H1 (cell line): ENCODE measurements around the gene VIPR1. TPM values are rescaled to one million over a fixed set of nuclear protein-coding genes. Genes with fewer than 3 reads are reported as not detected.

ENCODE experiments used
- CTCF ChIA-PET: fragments of 300-600 bp; sonication (Branson Sonifier 250); formaldehyde crosslinking; loops from one replicate; lab custom pipeline; 2021; ENCODE audit not compliant: partially characterized antibody; lab: Charles Lee
- POLR2A ChIA-PET: fragments of 300-600 bp; sonication (Branson Sonifier 250); formaldehyde crosslinking; loops from one replicate; lab custom pipeline; 2021; ENCODE audit warnings: inconsistent platforms; ENCODE audit not compliant: partially characterized antibody; lab: Charles Lee
- DNase-seq, 2 experiments: peaks; one replicate each; pipeline versions ENCODE4 v3.0.0 to v3.0.0-alpha.2; 2010 to 2022; ENCODE audit warnings: low spot score in 2 of 2, low read depth in 1 of 2, mixed read lengths in 1 of 2
- FAIRE-seq: peaks from 2 replicates; lab custom pipeline; 2011; peaks lifted over from hg19 to GRCh38; lab: Jason Lieb, UNC
- H2AFZ ChIP-seq: 2 replicates; pipeline ENCODE4 v1.8.1; 2012; ENCODE audit warnings: low read length, inconsistent platforms
- H2AK5ac ChIP-seq: 2 replicates; pipeline ENCODE4 v1.6.1; 2013; ENCODE audit warnings: low read depth, low read length
- H2BK120ac ChIP-seq: replicated peaks from 2 replicates; pipeline ENCODE3; 2013; ENCODE audit warnings: low read depth, low read length, inconsistent platforms
- H2BK12ac ChIP-seq: 2 replicates; pipeline ENCODE4 v1.6.1; 2013; ENCODE audit warnings: low read depth, low read length
- H2BK15ac ChIP-seq: 2 replicates; pipeline ENCODE4 v1.6.1; 2013; ENCODE audit warnings: low read length
- H2BK20ac ChIP-seq: 2 replicates; pipeline ENCODE4 v1.6.1; 2013; ENCODE audit warnings: low read length
- H2BK5ac ChIP-seq: 2 replicates; pipeline ENCODE4 v1.6.1; 2013; ENCODE audit warnings: low read depth, low read length
- H3K14ac ChIP-seq: 2 replicates; pipeline ENCODE4 v1.6.1; 2013; ENCODE audit warnings: inconsistent platforms; ENCODE audit not compliant: insufficient read length
- H3K18ac ChIP-seq: 2 replicates; pipeline ENCODE4 v1.6.1; 2013; ENCODE audit warnings: low read length; ENCODE audit errors: extremely low read depth
- H3K23ac ChIP-seq: 2 replicates; pipeline ENCODE4 v1.6.1; 2013; ENCODE audit warnings: inconsistent platforms; ENCODE audit not compliant: insufficient read length
- H3K23me2 ChIP-seq: 2 replicates; pipeline ENCODE4 v1.6.1; 2013; ENCODE audit warnings: low read depth, low read length
- H3K27ac ChIP-seq: 2 replicates; pipeline ENCODE4 v1.6.1; 2011; ENCODE audit warnings: low read depth, low read length, inconsistent platforms
- H3K27me3 ChIP-seq, 4 experiments: replicated peaks in 1 of 4; 1 replicate in 1 of 4; 2 replicates in 3 of 4; pipeline versions ENCODE4 v1.6.1 to v1.8.1; 2011 to 2013; ENCODE audit warnings: low read length in 3 of 4, mild to moderate bottlenecking in 3 of 4, inconsistent platforms in 2 of 4, mixed read lengths in 2 of 4, moderate library complexity in 1 of 4; ENCODE audit not compliant: control insufficient read depth in 3 of 4, insufficient read depth in 3 of 4; ENCODE audit errors: extremely low read depth in 1 of 4
- H3K36me3 ChIP-seq, 4 experiments: 2 replicates each; pipeline versions ENCODE4 v1.6.1 to v1.8.1; 2011 to 2013; ENCODE audit warnings: mild to moderate bottlenecking in 4 of 4, low read length in 3 of 4, moderate library complexity in 2 of 4, control low read depth in 1 of 4, inconsistent platforms in 1 of 4; ENCODE audit not compliant: insufficient read depth in 4 of 4, control insufficient read depth in 2 of 4
- H3K4ac ChIP-seq: replicated peaks from 2 replicates; pipeline ENCODE3; 2013; ENCODE audit warnings: low read length, low read depth, mixed read lengths, inconsistent platforms; ENCODE audit not compliant: insufficient read length
- H3K4me1 ChIP-seq, 4 experiments: replicated peaks in 1 of 4; 1 replicate in 1 of 4; 2 replicates in 3 of 4; pipeline versions ENCODE4 v1.6.1 to v1.8.1; 2011 to 2013; ENCODE audit warnings: low read length in 3 of 4, inconsistent platforms in 2 of 4, mixed read lengths in 1 of 4; ENCODE audit not compliant: insufficient read depth in 4 of 4, control insufficient read depth in 3 of 4
- H3K4me2 ChIP-seq, 2 experiments: 2 replicates each; pipeline versions ENCODE4 v1.6.1 to v1.8.1; 2011 to 2013; ENCODE audit warnings: low read depth in 2 of 2, low read length in 2 of 2, control low read depth in 1 of 2, inconsistent platforms in 1 of 2, mild to moderate bottlenecking in 1 of 2; ENCODE audit not compliant: insufficient read depth in 1 of 2
- H3K4me3 ChIP-seq, 4 experiments: fragments of 200-600, 300-600 bp in 1 of 4; sonication (generic), shearing (Covaris generic), sonication (Bioruptor Twin) in 1 of 4; 2 replicates each; pipeline versions ENCODE4 v1.5.1 to v1.8.1; 2011 to 2016; ENCODE audit warnings: low read length in 4 of 4, low read depth in 3 of 4, control low read depth in 2 of 4, inconsistent platforms in 2 of 4, mild to moderate bottlenecking in 2 of 4, mixed read lengths in 1 of 4, moderate library complexity in 1 of 4; ENCODE audit not compliant: insufficient read depth in 2 of 4; ENCODE audit errors: extremely low read depth in 1 of 4
- H3K56ac ChIP-seq: replicated peaks from 2 replicates; pipeline ENCODE3; 2013; ENCODE audit warnings: low read depth, mild to moderate bottlenecking, mixed read lengths, low read length, inconsistent platforms; ENCODE audit not compliant: insufficient read length
- H3K79me1 ChIP-seq: 2 replicates; pipeline ENCODE4 v1.6.1; 2013; ENCODE audit warnings: low read depth, low read length, control low read depth
- H3K79me2 ChIP-seq, 2 experiments: 2 replicates each; pipeline versions ENCODE4 v1.6.1 to v1.8.1; 2012 to 2013; ENCODE audit warnings: low read length in 2 of 2, mild to moderate bottlenecking in 2 of 2, inconsistent platforms in 1 of 2; ENCODE audit not compliant: insufficient read depth in 2 of 2, control insufficient read depth in 1 of 2
- H3K9ac ChIP-seq, 4 experiments: replicated peaks in 1 of 4; 1 replicate in 1 of 4; 2 replicates in 3 of 4; pipeline versions ENCODE4 v1.6.1 to v1.8.1; 2011 to 2013; ENCODE audit warnings: low read depth in 3 of 4, low read length in 3 of 4, control low read depth in 2 of 4, mild to moderate bottlenecking in 2 of 4, moderate library complexity in 2 of 4, inconsistent platforms in 1 of 4; ENCODE audit errors: extremely low read depth in 1 of 4
- H3K9me3 ChIP-seq, 2 experiments: 2 replicates each; pipeline versions ENCODE4 v1.6.1 to v1.8.1; 2012 to 2013; ENCODE audit warnings: mild to moderate bottlenecking in 2 of 2, moderate library complexity in 2 of 2, control low read depth in 1 of 2, inconsistent platforms in 1 of 2, low read depth in 1 of 2, low read length in 1 of 2, mixed read lengths in 1 of 2; ENCODE audit not compliant: insufficient read depth in 2 of 2
- H4K20me1 ChIP-seq, 2 experiments: replicated peaks in 1 of 2; 2 replicates each; pipeline versions ENCODE3 to v1.8.1; 2011 to 2013; ENCODE audit warnings: inconsistent platforms in 2 of 2, low read length in 2 of 2, mild to moderate bottlenecking in 1 of 2; ENCODE audit not compliant: insufficient read depth in 2 of 2, control insufficient read depth in 1 of 2
- H4K5ac ChIP-seq: 2 replicates; pipeline ENCODE4 v1.6.1; 2013; ENCODE audit warnings: low read length, low read depth, mixed read lengths, inconsistent platforms; ENCODE audit not compliant: insufficient read length
- H4K8ac ChIP-seq: 2 replicates; pipeline ENCODE4 v1.8.0; 2013; ENCODE audit warnings: mild to moderate bottlenecking, moderate library complexity, low read length, inconsistent platforms; ENCODE audit not compliant: insufficient read depth; ENCODE audit errors: extremely low read depth
- H4K91ac ChIP-seq: replicated peaks from 2 replicates; pipeline ENCODE3; 2013; ENCODE audit warnings: low read length, mixed read lengths, inconsistent platforms; ENCODE audit not compliant: insufficient read length
- CBX8 ChIP-seq: fragments of 300-800, 300-1000 bp; sonication (generic); IDR thresholded peaks from 2 replicates; pipeline ENCODE4 v1.7.1; 2016; ENCODE audit warnings: low read depth, low read length, borderline replicate concordance
- CHD1 ChIP-seq: IDR thresholded peaks from 2 replicates; pipeline ENCODE4 v1.6.1; 2012; ENCODE audit warnings: low read depth, low read length, improper control_type of control experiment
- EP300 ChIP-seq, 2 experiments: IDR thresholded peaks; 1 replicate in 1 of 2; 2 replicates in 1 of 2; pipeline ENCODE4 v1.6.1; 2011 to 2012; ENCODE audit warnings: low read depth in 2 of 2, low read length in 2 of 2, mild to moderate bottlenecking in 2 of 2, borderline replicate concordance in 1 of 2, inconsistent platforms in 1 of 2, moderate library complexity in 1 of 2
- FOSL1 ChIP-seq: IDR thresholded peaks from 2 replicates; pipeline ENCODE4 v1.6.1; 2011; ENCODE audit warnings: mild to moderate bottlenecking, low read depth, low read length, moderate library complexity; ENCODE audit not compliant: insufficient read depth
- GABPA ChIP-seq: IDR thresholded peaks from 2 replicates; pipeline ENCODE4 v1.6.1; 2011; ENCODE audit warnings: mild to moderate bottlenecking, low read length, moderate library complexity, borderline replicate concordance; ENCODE audit not compliant: insufficient read depth
- NANOG ChIP-seq: IDR thresholded peaks from 2 replicates; pipeline ENCODE4 v1.6.1; 2011; ENCODE audit warnings: low read length, low read depth, mild to moderate bottlenecking, inconsistent platforms; ENCODE audit not compliant: insufficient read depth, poor library complexity, severe bottlenecking
- RBBP5 ChIP-seq: IDR thresholded peaks from 2 replicates; pipeline ENCODE4 v1.7.1; 2012; ENCODE audit warnings: low read depth, mild to moderate bottlenecking, inconsistent platforms, low read length, moderate library complexity, borderline replicate concordance
- RFX5 ChIP-seq: IDR thresholded peaks from 2 replicates; pipeline ENCODE4 v1.6.1; 2011; ENCODE audit warnings: low read depth, low read length, improper control_type of control experiment, borderline replicate concordance
- RXRA ChIP-seq: IDR thresholded peaks from 2 replicates; pipeline ENCODE4 v1.6.1; 2011; ENCODE audit warnings: low read depth, mild to moderate bottlenecking, low read length, moderate library complexity; ENCODE audit not compliant: insufficient read depth
- SIN3A ChIP-seq, 2 experiments: IDR thresholded peaks in 1 of 2; conservative IDR thresholded peaks in 1 of 2; 2 replicates each; pipeline ENCODE4 v1.6.1; 2011 to 2012; ENCODE audit warnings: low read length in 2 of 2, improper control_type of control experiment in 1 of 2, low read depth in 1 of 2, mild to moderate bottlenecking in 1 of 2
- SP2 ChIP-seq: IDR thresholded peaks from 2 replicates; pipeline ENCODE4 v1.6.1; 2012; ENCODE audit warnings: mild to moderate bottlenecking, low read length, inconsistent platforms
- TAF1 ChIP-seq: IDR thresholded peaks from 2 replicates; pipeline ENCODE4 v1.6.1; 2011; ENCODE audit warnings: mild to moderate bottlenecking, low read depth, low read length
- TAF7 ChIP-seq: optimal IDR thresholded peaks from 2 replicates; pipeline ENCODE3; 2011; ENCODE audit warnings: low read depth, mild to moderate bottlenecking, inconsistent platforms, low read length, moderate library complexity, borderline replicate concordance
- ZNF274 ChIP-seq: IDR thresholded peaks from 2 replicates; pipeline ENCODE4 v1.7.0; 2012; ENCODE audit warnings: low read length, borderline replicate concordance; ENCODE audit errors: extremely low read depth
- WGBS, 2 experiments: shearing (Covaris generic) in 1 of 2; methylation state at CpG; one replicate each; pipeline versions ENCODE4 v1.1.6 to v1.1.7; 2013 to 2015; ENCODE audit warnings: low lambda C conversion rate in 2 of 2, mixed read lengths in 2 of 2, inconsistent platforms in 1 of 2, low coverage in 1 of 2, missing lambda C conversion rate in 1 of 2; ENCODE audit not compliant: insufficient replicate concordance in 2 of 2, insufficient coverage in 1 of 2, insufficient read length in 1 of 2; ENCODE audit errors: extremely low coverage in 1 of 2, missing lambda C conversion rate in 1 of 2; 5-methylcytosine and 5-hydroxymethylcytosine counted together
- polyA plus RNA-seq, 7 experiments: library from polyadenylated mRNA; depleted of rRNA in 3 of 7; stranded (reverse) in 5 of 7; unstranded in 2 of 7; fragments of >200 nt in 5 of 7; fragments of 200-250 nt in 2 of 7; gene quantifications; 1 replicate in 5 of 7; 2 replicates in 1 of 7; 4 replicates in 1 of 7; pipeline versions ENCODE4 v1.2.1 to v1.2.3, GENCODE V29; 2011 to 2013; ENCODE audit warnings: missing spikeins in 2 of 7, mixed read lengths in 2 of 7
- total RNA-seq: library from RNA; stranded (reverse); fragmentation: NEBNext Ultra II Directional; extraction: Animal tissue kit (Norgen Biotek cat#: 25700); gene quantifications from 2 replicates; pipeline ENCODE4 v1.2.1, GENCODE V29; 2021

Gene VIPR1
- total and polyA plus RNA-seq, 2 of the 8 experiments (the other 6 are each of a cell fraction or from before 2014, with no cell fraction given) = 7.8 to 10.1 TPM

- CTCF ChIA-PET = interaction anchor here (0.8 to 23.3 kb wide), 7 partner anchors 9 to 326 kb away, joined by 3 to 458 read pairs (median 4); partner anchors contain the start of gene VIPR1
- H4K91ac ChIP-seq = no peak overlapping the region
- TF ChIP-seq RFX5 (no peak), RBBP5 (no peak), FOSL1 (no peak), SP2 (no peak), RXRA (no peak), TAF7 (no peak), CBX8 (no peak), GABPA (no peak), NANOG (no peak), CHD1 (no peak), TAF1 (no peak), SIN3A (conservative IDR thresholded peaks at IDR 0.05 in 1 of 2, IDR thresholded peaks at IDR 0.05 in 1 of 2; ENCODE audit: low read depth in 1 of 2, low read length in 2 of 2) (no peak), EP300 (IDR thresholded peaks at IDR 0.05; ENCODE audit: borderline replicate concordance in 1 of 2, low read depth in 2 of 2, low read length in 2 of 2) (no peak), ZNF274 (no peak)
These were observed 22.3 kb downstream of the VIPR1 start for GRCh38 chr3:42524751-42525150.

More at GRCh38 chr3:42524751-42525150, 22.3 kb downstream of the VIPR1 start:
- no peak overlapping the region for H2BK15ac ChIP-seq
- H3K79me2 ChIP-seq = no peaks in the 10 kb centered on the region
- H3K23me2 ChIP-seq = no peaks in the 10 kb centered on the region
- H3K27me3 ChIP-seq = no peaks in the 10 kb centered on the region
- no peak overlapping the region for H2BK12ac ChIP-seq
- no peaks in the 10 kb centered on the region for H3K9me3 ChIP-seq
- H3K4ac ChIP-seq = no peak overlapping the region
- 92% methylated on average over 3 of the region's 3 CpGs; no CpG with 5 or more reads in 1 of the 2 experiments for WGBS, 2 experiments
- H3K79me1 ChIP-seq = no peaks in the 10 kb centered on the region
- H2BK5ac ChIP-seq = no peak overlapping the region
- POLR2A ChIA-PET = interaction anchor here (0.6 kb wide), 1 partner anchor 9 kb away, joined by 3 read pairs; no protein-coding TSS in a partner anchor
- no peak overlapping the region for H3K9ac ChIP-seq
- no peaks in the 10 kb centered on the region for H3K36me3 ChIP-seq
- no peak overlapping the region for H4K5ac ChIP-seq
- H3K4me2 ChIP-seq = no peak overlapping the region
- no peak for FAIRE-seq
- H3K56ac ChIP-seq = no peak overlapping the region
- H2AFZ ChIP-seq = no peak overlapping the region
- H3K23ac ChIP-seq = no peak overlapping the region
- no peak overlapping the region for H3K27ac ChIP-seq
- no peak overlapping the region for H3K4me3 ChIP-seq
- H4K8ac ChIP-seq = no peak overlapping the region
- no peak overlapping the region for H2BK120ac ChIP-seq
- H3K14ac ChIP-seq = no peak overlapping the region
- DNase-seq = no peak
- H3K18ac ChIP-seq = no peak overlapping the region
- no peak overlapping the region for H2BK20ac ChIP-seq
- H3K4me1 ChIP-seq = no peaks in the 10 kb centered on the region; a peak in 1 of 7 replicates
- H2AK5ac ChIP-seq = no peak overlapping the region
- peaks cover 0 to 2% of the 10 kb centered on the region in 2 experiments for H4K20me1 ChIP-seq
